Suprapubic skin (tissue), 4 donors: ENCODE measurements around the gene CASS4.

Experiments
- EP300 ChIP-seq: sonication (generic); formaldehyde crosslinking; IDR thresholded peaks from one replicate; pipeline ENCODE4 v1.6.1; 2017; ENCODE audit warnings: antibody characterized with exemption
- POLR2A ChIP-seq, 2 donors: fragments of 450-650 bp; IDR thresholded peaks; one replicate each; pipeline ENCODE4 v1.6.1; 2017; ENCODE audit warnings: antibody characterized with exemption in 2 of 2, mild to moderate bottlenecking in 2 of 2, moderate library complexity in 2 of 2
- POLR2AphosphoS5 ChIP-seq, 3 donors: sonication (generic); formaldehyde crosslinking; IDR thresholded peaks; one replicate each; pipeline ENCODE4 v1.6.1; 2017; ENCODE audit warnings: antibody characterized with exemption in 3 of 3
- TF ChIP-seq, protein P1 (sequence below), 2 donors: fragments of 200-600 bp in 1 of 2; fragments of 450-650 bp in 1 of 2; sonication (generic) in 1 of 2; IDR thresholded peaks; one replicate each; pipeline ENCODE4 v1.5.1; 2016 to 2019; ENCODE audit warnings: antibody characterized with exemption in 2 of 2, mild to moderate bottlenecking in 1 of 2, moderate library complexity in 1 of 2

DNA sequence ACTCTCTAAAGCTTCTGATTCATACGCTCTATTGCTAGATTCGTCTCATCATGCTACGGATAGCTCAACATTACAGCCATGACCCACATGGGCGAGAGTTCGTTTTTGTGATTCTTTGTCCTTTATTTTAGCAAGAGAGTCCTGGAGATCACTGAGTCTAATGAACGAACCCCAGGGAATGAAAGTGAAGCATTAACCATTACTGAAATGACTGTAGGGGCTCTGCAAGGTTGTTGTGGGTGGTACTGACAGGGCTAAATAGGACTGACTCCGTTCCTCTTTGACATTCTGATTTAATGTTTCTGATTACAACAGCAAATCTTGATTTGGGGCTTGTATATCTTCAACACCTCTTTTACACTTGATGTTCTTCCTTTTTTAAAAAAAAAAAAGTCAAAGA, 42.7 kb downstream of the CASS4 start:
- TF ChIP-seq, protein P1, sequence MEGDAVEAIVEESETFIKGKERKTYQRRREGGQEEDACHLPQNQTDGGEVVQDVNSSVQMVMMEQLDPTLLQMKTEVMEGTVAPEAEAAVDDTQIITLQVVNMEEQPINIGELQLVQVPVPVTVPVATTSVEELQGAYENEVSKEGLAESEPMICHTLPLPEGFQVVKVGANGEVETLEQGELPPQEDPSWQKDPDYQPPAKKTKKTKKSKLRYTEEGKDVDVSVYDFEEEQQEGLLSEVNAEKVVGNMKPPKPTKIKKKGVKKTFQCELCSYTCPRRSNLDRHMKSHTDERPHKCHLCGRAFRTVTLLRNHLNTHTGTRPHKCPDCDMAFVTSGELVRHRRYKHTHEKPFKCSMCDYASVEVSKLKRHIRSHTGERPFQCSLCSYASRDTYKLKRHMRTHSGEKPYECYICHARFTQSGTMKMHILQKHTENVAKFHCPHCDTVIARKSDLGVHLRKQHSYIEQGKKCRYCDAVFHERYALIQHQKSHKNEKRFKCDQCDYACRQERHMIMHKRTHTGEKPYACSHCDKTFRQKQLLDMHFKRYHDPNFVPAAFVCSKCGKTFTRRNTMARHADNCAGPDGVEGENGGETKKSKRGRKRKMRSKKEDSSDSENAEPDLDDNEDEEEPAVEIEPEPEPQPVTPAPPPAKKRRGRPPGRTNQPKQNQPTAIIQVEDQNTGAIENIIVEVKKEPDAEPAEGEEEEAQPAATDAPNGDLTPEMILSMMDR (IDR thresholded peaks at IDR 0.05), result no peak
- no peak for TF ChIP-seq POLR2AphosphoS5 (IDR thresholded peaks at IDR 0.05)
- TF ChIP-seq POLR2A (IDR thresholded peaks at IDR 0.05), result no peak
- TF ChIP-seq EP300, result no peak
